ENCODE measurements around the gene GGT1. TPM values are rescaled to one million over a fixed set of nuclear protein-coding genes. Genes with fewer than 3 reads are reported as not detected.

Gene GGT1
- total and polyA plus RNA-seq, 2 donors (not counting 3 experiments of a cell fraction or from before 2014, with no cell fraction given) = 1.8 to 2.0 TPM

GRCh38 chr22:24585927-24586546, 17.0 kb upstream of the GGT1 start:
- POLR2A ChIA-PET = no interaction called here
- H3K9me1 ChIP-seq (replicated peaks; ENCODE audit: control insufficient read depth, extremely low read depth, insufficient read depth, low read length) = no peaks in the 10 kb centered on the region
- BruUV-seq (replicated peaks) = no TSS peak

More at GRCh38 chr22:24585927-24586546, 17.0 kb upstream of the GGT1 start:
- no peak for FAIRE-seq
- H3K27ac ChIP-seq (ENCODE audit: insufficient read depth, low read depth, low read length) = no peak overlapping the region
- dilution Hi-C loops (cut with MboI; ENCODE audit: extremely low pct_ligation_motif_present, low sequenced_read_pairs) = no loop called here
- H4K20me1 ChIP-seq (replicated peaks; ENCODE audit: control insufficient read depth, extremely low read depth, insufficient read depth, low read length) = no peaks in the 10 kb centered on the region
- peaks cover 0 to 3% of the 10 kb centered on the region in 2 experiments for H3K36me3 ChIP-seq (ENCODE audit: control insufficient read depth in 2 of 2, extremely low read depth in 1 of 2, insufficient read depth in 2 of 2, low read length in 2 of 2)
- H3K27me3 ChIP-seq (ENCODE audit: control insufficient read depth in 2 of 2, insufficient read depth in 2 of 2, low read length in 2 of 2) = no peaks in the 10 kb centered on the region
- no peaks in the 10 kb centered on the region for H3K4me1 ChIP-seq (ENCODE audit: control insufficient read depth, extremely low read depth, insufficient read depth, low read length)
- H3K4me3 ChIP-seq (replicated peaks in 1 of 3; ENCODE audit: insufficient read depth in 1 of 3, low read depth in 1 of 3, low read length in 3 of 3) = no peak overlapping the region
- CTCF ChIA-PET = no interaction called here
- no peaks in the 10 kb centered on the region for H3K79me2 ChIP-seq (ENCODE audit: control insufficient read depth, insufficient read depth, low read length)
- H2AFZ ChIP-seq (ENCODE audit: low read depth, low read length) = no peak overlapping the region
- H3K4me2 ChIP-seq (ENCODE audit: insufficient read depth, low read length) = no peak overlapping the region
- H3K9ac ChIP-seq (replicated peaks; ENCODE audit: extremely low read depth, insufficient read depth, low read length) = no peak overlapping the region
- TF ChIP-seq EZH2 (IDR thresholded peaks at IDR 0.05; ENCODE audit: borderline replicate concordance, low read depth, low read length, severe bottlenecking) = no peak
- no peak for TF ChIP-seq FOS (IDR thresholded peaks at IDR 0.05; ENCODE audit: borderline replicate concordance, insufficient read depth, low read length)
- no peak for TF ChIP-seq GATA2 (IDR thresholded peaks at IDR 0.05; ENCODE audit: insufficient read depth, insufficient read length, low read depth, low read length)
- no peak for TF ChIP-seq CTCF (IDR thresholded peaks at IDR 0.05; ENCODE audit: extremely low read depth in 1 of 2, insufficient read depth in 1 of 2, low read depth in 1 of 2, low read length in 2 of 2)
- TF ChIP-seq JUN (IDR thresholded peaks at IDR 0.05; ENCODE audit: borderline replicate concordance, insufficient read depth, insufficient read length, low read depth) = no peak
- no peak for TF ChIP-seq POLR2AphosphoS5 (IDR thresholded peaks at IDR 0.05; ENCODE audit: insufficient read depth, low read depth, low read length)
- no peak for TF ChIP-seq MAX (IDR thresholded peaks at IDR 0.05; ENCODE audit: insufficient read depth, insufficient read length)
- TF ChIP-seq MYC (IDR thresholded peaks at IDR 0.05; ENCODE audit: low read depth, low read length) = no peak
- no peak for TF ChIP-seq POLR2A (IDR thresholded peaks at IDR 0.05; ENCODE audit: low read depth, low read length)
- no peak for DNase-seq (ENCODE audit: low read depth, low spot score)
- no peaks in the 10 kb centered on the region for H3K9me3 ChIP-seq (replicated peaks; ENCODE audit: control insufficient read depth, insufficient read depth, low read length)
- intact Hi-C loops (cut with micrococcal nuclease) = no loop called here
